ENCODE results near the gene FHOD3.
"Not testable (repeated sequence)": the region's sequence is repeated elsewhere in the genome, so short reads cannot be mapped to it uniquely, and the experiment has no call there.

The FHOD3 gene

DNA sequence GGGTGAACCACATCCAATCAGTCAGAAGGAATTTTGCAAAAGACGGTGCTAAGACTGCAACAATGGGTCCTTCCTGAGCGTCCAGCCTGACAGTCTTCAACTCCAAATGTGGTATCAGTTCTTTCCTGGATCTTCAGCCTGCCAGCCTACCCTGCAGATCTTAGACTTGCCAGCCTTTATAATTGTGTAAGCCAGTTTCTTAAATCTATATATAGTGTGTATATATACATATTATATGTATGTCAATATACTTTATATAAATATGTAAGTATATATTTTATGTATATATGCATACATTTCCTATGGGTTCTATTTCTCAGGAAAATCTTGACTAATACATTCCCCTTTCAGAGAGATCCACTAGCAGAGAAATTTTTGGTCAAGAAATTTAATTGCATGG, 245.5 kb downstream of the FHOD3 start:
- no peak for DNase-seq (ENCODE audit: extremely low read depth, low read depth)
- TF ChIP-seq, protein P1, sequence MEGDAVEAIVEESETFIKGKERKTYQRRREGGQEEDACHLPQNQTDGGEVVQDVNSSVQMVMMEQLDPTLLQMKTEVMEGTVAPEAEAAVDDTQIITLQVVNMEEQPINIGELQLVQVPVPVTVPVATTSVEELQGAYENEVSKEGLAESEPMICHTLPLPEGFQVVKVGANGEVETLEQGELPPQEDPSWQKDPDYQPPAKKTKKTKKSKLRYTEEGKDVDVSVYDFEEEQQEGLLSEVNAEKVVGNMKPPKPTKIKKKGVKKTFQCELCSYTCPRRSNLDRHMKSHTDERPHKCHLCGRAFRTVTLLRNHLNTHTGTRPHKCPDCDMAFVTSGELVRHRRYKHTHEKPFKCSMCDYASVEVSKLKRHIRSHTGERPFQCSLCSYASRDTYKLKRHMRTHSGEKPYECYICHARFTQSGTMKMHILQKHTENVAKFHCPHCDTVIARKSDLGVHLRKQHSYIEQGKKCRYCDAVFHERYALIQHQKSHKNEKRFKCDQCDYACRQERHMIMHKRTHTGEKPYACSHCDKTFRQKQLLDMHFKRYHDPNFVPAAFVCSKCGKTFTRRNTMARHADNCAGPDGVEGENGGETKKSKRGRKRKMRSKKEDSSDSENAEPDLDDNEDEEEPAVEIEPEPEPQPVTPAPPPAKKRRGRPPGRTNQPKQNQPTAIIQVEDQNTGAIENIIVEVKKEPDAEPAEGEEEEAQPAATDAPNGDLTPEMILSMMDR (IDR thresholded peaks at IDR 0.05; ENCODE audit: low read depth, low read length): no peak

DNA sequence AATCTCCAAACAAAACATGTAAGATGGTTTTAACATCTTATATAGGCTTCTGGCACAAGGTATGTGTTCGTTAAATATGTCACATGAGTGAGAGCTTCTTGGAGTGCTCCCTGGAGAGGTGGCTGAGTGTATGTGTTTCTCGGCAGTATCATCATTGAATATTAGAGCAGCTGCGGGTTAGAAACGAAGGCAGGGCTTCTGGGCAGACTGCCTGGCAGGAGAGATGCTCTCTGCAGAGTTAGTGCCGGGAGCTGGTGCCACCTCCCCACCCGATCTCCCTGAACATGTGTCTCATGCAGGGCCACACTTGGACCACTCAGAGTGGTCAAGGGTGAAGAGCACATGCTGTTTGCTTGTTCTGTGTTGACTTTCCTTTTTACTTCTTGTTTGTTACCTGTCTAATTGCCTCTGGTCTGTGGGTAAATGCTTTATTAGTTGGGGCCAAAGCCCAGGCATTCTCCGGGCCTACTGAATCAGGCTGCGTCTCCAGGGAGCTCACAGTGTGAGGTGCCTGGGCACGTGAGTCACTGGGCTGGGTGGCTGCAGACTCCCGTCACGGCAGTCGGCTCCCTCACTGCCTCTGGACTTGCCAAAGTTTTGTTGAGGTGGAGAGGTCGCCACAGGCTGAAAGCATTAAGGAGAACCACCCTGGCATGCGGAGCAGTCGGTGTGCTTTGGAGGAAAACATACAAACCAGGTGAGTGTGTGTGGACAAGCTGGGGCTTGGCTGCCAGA, 246.6 kb downstream of the FHOD3 start:
- no peak for DNase-seq (ENCODE audit: extremely low read depth, low read depth)

DNA sequence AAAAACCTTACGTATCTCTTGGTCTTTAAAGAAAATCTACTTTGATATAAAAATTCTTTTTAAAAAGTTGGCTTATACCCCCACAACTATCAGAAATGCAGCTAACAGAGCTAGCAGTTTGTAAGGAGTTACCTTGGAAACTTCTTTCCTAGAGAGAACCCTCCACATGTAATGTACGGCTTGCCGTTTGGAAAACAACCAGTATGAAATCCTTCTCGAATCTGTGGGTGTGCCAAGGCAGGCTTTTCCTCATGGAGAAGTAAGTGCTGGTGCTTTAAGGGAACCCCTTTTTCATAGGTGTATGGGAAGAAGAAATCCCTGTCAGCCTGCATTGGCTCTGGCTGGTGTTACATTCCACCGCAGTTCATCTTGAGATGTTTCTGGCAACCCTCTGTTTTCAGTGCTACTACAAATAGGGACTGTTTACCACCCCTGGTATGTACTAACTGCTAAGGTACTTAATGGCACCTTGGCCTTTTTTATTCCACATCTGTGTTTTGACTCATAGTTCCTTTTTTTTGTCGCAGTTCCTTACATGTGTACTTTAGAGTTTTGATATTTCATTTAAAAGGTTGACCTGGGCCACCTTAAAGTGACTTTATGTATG, 248.4 kb downstream of the FHOD3 start:
- DNase-seq (ENCODE audit: extremely low read depth, low read depth): no peak
- TF ChIP-seq, protein P1 (IDR thresholded peaks at IDR 0.05; ENCODE audit: low read depth, low read length): no peak

More for the DNA sequence above, 246.6 kb downstream of the FHOD3 start:
- TF ChIP-seq, protein P1 (IDR thresholded peaks at IDR 0.05; ENCODE audit: low read depth, low read length): no peak

DNA sequence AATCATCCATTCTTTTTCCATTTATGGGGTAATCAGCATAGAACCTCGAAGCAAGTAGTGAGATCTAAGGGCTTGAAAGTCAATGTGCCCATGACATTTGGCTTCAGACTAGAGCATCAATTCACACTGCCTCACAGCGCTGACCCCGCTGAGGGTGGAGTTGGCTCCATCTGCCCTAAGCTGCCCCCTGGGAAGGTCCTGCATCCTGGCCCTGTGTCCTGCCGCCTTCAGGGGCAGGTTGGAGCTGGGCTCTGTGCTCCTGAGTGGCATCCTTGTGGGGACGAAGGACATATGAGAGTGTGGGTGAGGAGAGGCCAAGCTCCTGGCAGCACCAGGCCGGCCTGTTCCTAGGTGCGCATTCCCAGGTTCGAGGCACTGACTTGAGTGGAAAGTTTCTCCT, 249.4 kb downstream of the FHOD3 start:
- no peak for DNase-seq (ENCODE audit: extremely low read depth, low read depth)
- TF ChIP-seq, protein P1 (IDR thresholded peaks at IDR 0.05; ENCODE audit: low read depth, low read length): no peak

DNA sequence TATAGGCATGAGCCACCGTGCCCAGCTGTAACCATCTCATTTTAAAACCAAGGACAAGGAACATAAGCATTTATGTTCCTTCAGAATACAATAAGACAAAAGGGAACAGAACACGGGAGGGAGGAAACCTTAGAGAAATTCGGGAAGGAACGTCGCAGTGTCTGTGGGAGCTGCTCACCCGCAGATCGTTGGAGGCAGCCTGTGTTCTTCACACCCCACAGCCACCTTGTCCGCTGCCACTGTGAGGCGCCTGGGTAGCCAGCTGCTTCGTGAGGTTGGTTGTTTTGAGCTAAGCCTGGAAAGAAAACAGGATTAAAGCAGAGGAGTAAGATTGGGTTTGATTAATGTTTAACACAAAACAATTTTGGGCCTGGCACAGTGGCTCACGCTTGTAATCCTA, 250.0 kb downstream of the FHOD3 start:
- TF ChIP-seq, protein P1 (IDR thresholded peaks at IDR 0.05; ENCODE audit: low read depth, low read length): no peak
- no peak for DNase-seq (ENCODE audit: extremely low read depth, low read depth)

DNA sequence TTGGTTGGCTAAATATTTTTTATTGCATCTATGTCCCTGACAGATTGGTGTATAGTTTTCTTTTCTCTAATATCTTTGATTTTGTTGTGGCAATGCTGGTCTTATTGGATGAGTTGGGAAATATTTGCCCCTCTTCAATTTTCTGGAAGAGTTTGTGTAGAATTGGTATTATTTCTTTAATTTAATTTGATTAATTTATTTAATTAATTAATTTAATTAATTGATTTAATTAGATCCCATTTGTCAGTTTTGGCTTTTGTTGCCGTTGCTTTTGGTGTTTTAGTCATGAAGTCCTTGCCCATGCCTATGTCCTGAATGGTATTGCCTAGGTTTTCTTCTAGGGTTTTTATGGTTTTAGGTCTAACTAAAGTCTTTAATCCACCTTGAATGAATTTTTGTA, 253.8 kb downstream of the FHOD3 start:
- not testable (repeated sequence) for DNase-seq (ENCODE audit: extremely low read depth, low read depth)

DNA sequence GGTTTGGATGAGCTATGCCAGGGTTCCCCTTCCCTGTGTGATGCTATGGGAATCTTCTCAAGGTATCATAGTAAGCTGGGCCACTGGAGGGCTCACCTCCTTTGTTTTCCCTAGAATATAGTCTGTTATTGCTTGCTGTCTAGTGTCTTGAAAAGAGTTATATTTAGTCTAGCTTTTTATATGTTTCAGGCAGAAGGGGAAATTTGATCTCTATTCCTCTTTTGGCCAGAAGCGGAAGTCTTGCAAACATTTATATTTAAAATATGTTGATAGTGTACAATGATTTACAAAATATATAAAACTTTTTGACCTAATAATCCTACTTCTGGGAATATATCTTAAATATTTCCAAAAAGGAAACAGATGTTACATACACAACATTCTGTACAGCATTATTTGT, 260.7 kb downstream of the FHOD3 start:
- no peak for DNase-seq (ENCODE audit: extremely low read depth, low read depth)
- TF ChIP-seq, protein P1 (IDR thresholded peaks at IDR 0.05; ENCODE audit: low read depth, low read length): no peak

Measured in AG09319 (cell line).